ENCODE results near the gene LPP. TPM values are rescaled to one million over a fixed set of nuclear protein-coding genes. Genes with fewer than 3 reads are reported as not detected.
A peak's percentile ranks its signal among the peaks of the same experiment; 100 is the strongest.

LPP gene
- polyA plus RNA-seq, 2 donors, result 10.5 to 12.9 TPM

DNA sequence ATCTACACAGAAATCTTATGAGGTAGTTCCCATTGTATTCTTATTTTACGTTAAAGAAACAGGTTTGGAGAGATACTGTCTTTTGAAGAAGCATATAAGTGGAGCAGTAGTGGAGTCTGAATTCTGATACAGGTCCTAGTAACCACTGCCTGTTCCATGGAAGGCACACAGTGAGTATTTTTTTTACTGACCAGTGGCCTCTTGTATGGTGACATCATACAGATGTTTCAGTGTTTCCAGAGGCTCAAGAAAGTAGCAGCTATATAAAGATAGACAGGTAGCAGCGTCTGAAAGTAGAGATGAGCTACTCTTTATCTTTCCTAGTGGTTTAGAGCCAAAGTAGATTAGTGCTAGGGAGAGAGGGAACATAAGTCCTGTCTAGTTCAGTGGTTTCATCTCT, 173.5 kb downstream of the LPP start:
- no peaks in the 10 kb centered on the region for H3K27me3 ChIP-seq (ENCODE audit: control insufficient read depth in 1 of 2, insufficient read depth in 2 of 2, low read length in 2 of 2)
- peaks cover 0 to 2% of the 10 kb centered on the region in 2 donors for H3K36me3 ChIP-seq (ENCODE audit: control insufficient read depth in 2 of 2, insufficient read depth in 2 of 2, low read length in 1 of 2)
- no peaks in the 10 kb centered on the region for H3K4me1 ChIP-seq (ENCODE audit: control insufficient read depth in 2 of 2, insufficient read depth in 2 of 2, low read length in 1 of 2)
- H3K4me3 ChIP-seq (ENCODE audit: low read depth in 1 of 2, low read length in 2 of 2), result no peak overlapping the region
- no peak overlapping the region for H3K27ac ChIP-seq (ENCODE audit: low read depth in 2 of 2, low read length in 1 of 2)
- 92 to 93% methylated on average over 2 of the region's 2 CpGs for WGBS, 2 donors
- no peaks in the 10 kb centered on the region for H3K9me3 ChIP-seq (ENCODE audit: control insufficient read depth in 2 of 2, insufficient read depth in 1 of 2, low read depth in 1 of 2, low read length in 1 of 2)

DNA sequence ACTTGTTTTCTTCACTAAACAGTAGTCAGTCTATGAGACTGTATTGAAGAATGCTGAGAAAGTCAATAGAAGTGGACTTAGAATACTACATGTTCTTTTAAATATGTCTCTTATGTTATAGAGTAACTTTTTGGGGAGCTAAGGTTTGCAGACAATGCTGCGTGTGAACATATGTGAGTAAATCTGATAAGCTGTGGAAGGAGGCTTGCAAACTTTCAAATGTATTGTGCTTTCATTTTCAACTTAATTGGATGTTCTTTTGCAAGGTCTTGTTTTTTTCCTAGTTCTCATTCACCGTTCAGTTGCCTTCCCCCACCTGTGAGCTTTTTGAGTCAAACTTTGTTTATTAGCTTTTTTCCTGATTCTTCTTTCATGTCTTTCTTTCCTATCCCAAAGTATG, 176.2 kb downstream of the LPP start:
- WGBS, 2 donors, result 81 to 89% methylated on average over 2 of the region's 2 CpGs
- no peaks in the 10 kb centered on the region for H3K27me3 ChIP-seq (ENCODE audit: control insufficient read depth in 1 of 2, insufficient read depth in 2 of 2, low read length in 2 of 2)
- no peaks in the 10 kb centered on the region for H3K9me3 ChIP-seq (ENCODE audit: control insufficient read depth in 2 of 2, insufficient read depth in 1 of 2, low read depth in 1 of 2, low read length in 1 of 2)

DNA sequence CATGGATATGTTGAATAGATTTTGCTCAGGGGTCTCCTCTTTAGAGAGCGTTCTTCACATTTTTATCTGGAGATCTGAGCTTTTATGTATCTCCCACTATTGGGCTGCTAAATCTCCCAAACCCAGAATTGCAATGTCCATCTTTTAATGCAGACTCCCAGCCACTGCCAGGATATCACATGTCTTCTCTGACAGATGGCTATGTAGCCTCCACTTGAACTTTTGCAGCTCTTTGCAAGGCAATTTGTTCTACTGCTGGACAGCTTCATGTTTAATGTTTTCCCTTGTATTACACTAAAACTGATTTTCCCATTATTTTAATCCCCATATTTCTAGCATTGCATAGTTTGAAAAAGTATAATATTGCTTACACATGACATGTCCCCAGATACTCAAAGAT, 177.2 kb downstream of the LPP start:
- Histone ChIP-seq H3K27me3 (ENCODE audit: control insufficient read depth in 1 of 2, insufficient read depth in 2 of 2, low read length in 2 of 2) (no peaks in the 10 kb centered on the region), H3K27ac (ENCODE audit: low read depth in 2 of 2, low read length in 1 of 2) (no peak overlapping the region), H3K9me3 (ENCODE audit: control insufficient read depth in 2 of 2, insufficient read depth in 1 of 2, low read depth in 1 of 2, low read length in 1 of 2) (no peaks in the 10 kb centered on the region), H3K36me3 (ENCODE audit: control insufficient read depth in 2 of 2, insufficient read depth in 2 of 2, low read length in 1 of 2) (peaks cover 0 to 2% of the 10 kb centered on the region in 2 donors), H3K4me3 (ENCODE audit: low read depth in 1 of 2, low read length in 2 of 2) (no peak overlapping the region), H3K4me1 (ENCODE audit: control insufficient read depth in 2 of 2, insufficient read depth in 2 of 2, low read length in 1 of 2) (no peaks in the 10 kb centered on the region)
- 95 to 96% methylated on average over 1 of the region's 1 CpG for WGBS, 2 donors

More for the DNA sequence above, 176.2 kb downstream of the LPP start:
- no peak overlapping the region for H3K4me3 ChIP-seq (ENCODE audit: low read depth in 1 of 2, low read length in 2 of 2)
- no peak overlapping the region for H3K27ac ChIP-seq (ENCODE audit: low read depth in 2 of 2, low read length in 1 of 2)
- peaks cover 0 to 2% of the 10 kb centered on the region in 2 donors for H3K36me3 ChIP-seq (ENCODE audit: control insufficient read depth in 2 of 2, insufficient read depth in 2 of 2, low read length in 1 of 2)
- H3K4me1 ChIP-seq (ENCODE audit: control insufficient read depth in 2 of 2, insufficient read depth in 2 of 2, low read length in 1 of 2), result no peaks in the 10 kb centered on the region

DNA sequence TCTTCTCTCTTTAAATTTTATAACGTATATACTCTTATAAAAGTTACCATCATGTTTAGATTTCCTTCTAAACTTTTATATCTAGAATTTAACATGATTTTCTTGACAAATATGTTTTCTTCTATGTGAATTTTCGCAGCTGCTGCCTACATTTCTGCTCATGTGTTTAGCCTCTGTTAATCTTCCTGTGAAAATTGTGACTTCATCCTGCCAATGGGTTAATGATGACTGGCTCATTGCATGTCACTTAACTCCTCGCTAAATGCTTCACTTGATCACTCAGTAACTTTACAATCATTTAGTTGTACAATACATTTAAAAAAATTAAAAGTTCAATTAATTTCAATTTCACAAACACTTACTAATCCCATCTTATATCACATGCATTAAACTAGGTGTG, 178.1 kb downstream of the LPP start:
- H3K9me3 ChIP-seq (ENCODE audit: control insufficient read depth in 2 of 2, insufficient read depth in 1 of 2, low read depth in 1 of 2, low read length in 1 of 2), result no peaks in the 10 kb centered on the region
- peaks cover 0 to 2% of the 10 kb centered on the region in 2 donors for H3K36me3 ChIP-seq (ENCODE audit: control insufficient read depth in 2 of 2, insufficient read depth in 2 of 2, low read length in 1 of 2)
- H3K4me1 ChIP-seq (ENCODE audit: control insufficient read depth in 2 of 2, insufficient read depth in 2 of 2, low read length in 1 of 2), result no peaks in the 10 kb centered on the region
- no peak overlapping the region for H3K4me3 ChIP-seq (ENCODE audit: low read depth in 1 of 2, low read length in 2 of 2)
- H3K27me3 ChIP-seq (ENCODE audit: control insufficient read depth in 1 of 2, insufficient read depth in 2 of 2, low read length in 2 of 2), result no peaks in the 10 kb centered on the region
- no peak overlapping the region for H3K27ac ChIP-seq (ENCODE audit: low read depth in 2 of 2, low read length in 1 of 2)
- WGBS, 2 donors, result 82 to 93% methylated on average over 3 of the region's 3 CpGs

DNA sequence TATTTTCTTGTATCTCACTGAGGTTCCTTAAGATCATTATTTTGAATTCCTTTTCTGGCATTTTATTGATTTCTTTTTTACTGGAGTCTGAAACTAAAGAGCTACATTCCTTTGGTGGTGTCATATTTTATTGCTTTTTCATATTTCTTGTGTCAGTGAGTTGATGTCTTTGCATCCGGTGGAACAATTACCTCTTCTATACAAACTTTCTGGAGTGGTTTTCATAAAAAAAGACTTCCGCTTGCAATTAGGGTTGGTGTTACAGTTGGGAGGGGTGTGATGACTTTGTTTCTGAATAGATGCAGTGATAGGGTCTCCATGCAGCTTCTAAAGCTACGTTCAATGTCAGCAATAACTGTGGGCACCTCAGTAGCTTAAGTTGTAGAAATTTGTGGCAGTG, 181.7 kb downstream of the LPP start:
- 94 to 96% methylated on average over 3 of the region's 3 CpGs for WGBS, 2 donors
- no peaks in the 10 kb centered on the region for H3K27me3 ChIP-seq (ENCODE audit: control insufficient read depth in 1 of 2, insufficient read depth in 2 of 2, low read length in 2 of 2)
- H3K4me3 ChIP-seq (ENCODE audit: low read depth in 1 of 2, low read length in 2 of 2), result no peak overlapping the region
- H3K4me1 ChIP-seq (ENCODE audit: control insufficient read depth in 2 of 2, insufficient read depth in 2 of 2, low read length in 1 of 2), result no peaks in the 10 kb centered on the region
- H3K27ac ChIP-seq (ENCODE audit: low read depth in 2 of 2, low read length in 1 of 2), result no peak overlapping the region
- no peaks in the 10 kb centered on the region for H3K9me3 ChIP-seq (ENCODE audit: control insufficient read depth in 2 of 2, insufficient read depth in 1 of 2, low read depth in 1 of 2, low read length in 1 of 2)
- H3K36me3 ChIP-seq (ENCODE audit: control insufficient read depth in 2 of 2, insufficient read depth in 2 of 2, low read length in 1 of 2), result peaks cover 0 to 2% of the 10 kb centered on the region in 2 donors

DNA sequence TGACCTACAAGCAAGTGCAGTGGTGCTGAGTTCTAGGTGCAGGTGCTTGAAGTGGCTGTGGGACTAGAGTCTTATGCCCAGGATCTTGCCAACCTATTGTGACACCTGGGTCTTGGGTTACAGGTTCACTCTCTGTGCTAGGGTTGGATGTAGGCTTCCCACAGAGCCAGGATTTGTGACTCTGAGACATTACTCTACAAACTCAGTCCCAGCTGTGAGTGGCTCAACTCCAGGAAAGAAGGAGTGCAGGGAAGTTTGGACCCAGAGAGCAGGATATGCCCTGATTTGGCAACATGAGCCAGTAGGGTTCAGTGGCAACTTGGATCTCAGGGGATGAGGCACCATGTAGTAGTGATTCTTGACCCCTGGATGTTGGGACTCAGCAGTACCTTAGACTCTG, 182.2 kb downstream of the LPP start:
- Histone ChIP-seq H3K27ac (ENCODE audit: low read depth in 2 of 2, low read length in 1 of 2) (peak overlapping the region in 1 of 2 donors; percentile 9), H3K4me3 (ENCODE audit: low read depth in 1 of 2, low read length in 2 of 2) (no peak overlapping the region), H3K9me3 (ENCODE audit: control insufficient read depth in 2 of 2, insufficient read depth in 1 of 2, low read depth in 1 of 2, low read length in 1 of 2) (no peaks in the 10 kb centered on the region), H3K36me3 (ENCODE audit: control insufficient read depth in 2 of 2, insufficient read depth in 2 of 2, low read length in 1 of 2) (no peaks in the 10 kb centered on the region), H3K4me1 (ENCODE audit: control insufficient read depth in 2 of 2, insufficient read depth in 2 of 2, low read length in 1 of 2) (no peaks in the 10 kb centered on the region), H3K27me3 (ENCODE audit: control insufficient read depth in 1 of 2, insufficient read depth in 2 of 2, low read length in 2 of 2) (no peaks in the 10 kb centered on the region)

DNA sequence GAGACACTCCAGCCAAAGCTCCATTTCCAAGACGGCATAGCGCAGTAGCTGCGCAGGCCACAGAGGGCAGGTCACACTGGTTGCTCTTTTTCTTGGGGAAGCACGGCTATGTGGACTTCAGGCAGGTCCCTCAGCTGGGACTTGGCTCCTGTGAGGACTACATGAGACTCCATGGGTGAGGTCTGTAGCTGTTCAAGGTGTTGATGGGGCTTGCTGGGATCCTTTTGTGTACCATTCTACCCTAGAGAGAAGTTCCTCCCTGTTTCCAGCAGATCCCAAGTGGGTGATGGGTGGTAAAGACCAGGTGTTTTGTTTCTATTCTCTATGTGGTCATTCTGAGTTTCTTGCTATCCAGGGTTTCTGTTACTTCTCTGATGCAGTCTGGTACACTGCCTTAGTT, 183.3 kb downstream of the LPP start:
- H3K27ac ChIP-seq (ENCODE audit: low read depth in 2 of 2, low read length in 1 of 2), result no peak overlapping the region
- no peaks in the 10 kb centered on the region for H3K27me3 ChIP-seq (ENCODE audit: control insufficient read depth in 1 of 2, insufficient read depth in 2 of 2, low read length in 2 of 2)
- H3K4me1 ChIP-seq (ENCODE audit: control insufficient read depth in 2 of 2, insufficient read depth in 2 of 2, low read length in 1 of 2), result no peaks in the 10 kb centered on the region
- 98 to 100% methylated on average over 4 of the region's 4 CpGs for WGBS, 2 donors
- no peak overlapping the region for H3K4me3 ChIP-seq (ENCODE audit: low read depth in 1 of 2, low read length in 2 of 2)
- no peaks in the 10 kb centered on the region for H3K9me3 ChIP-seq (ENCODE audit: control insufficient read depth in 2 of 2, insufficient read depth in 1 of 2, low read depth in 1 of 2, low read length in 1 of 2)
- H3K36me3 ChIP-seq (ENCODE audit: control insufficient read depth in 2 of 2, insufficient read depth in 2 of 2, low read length in 1 of 2), result no peaks in the 10 kb centered on the region

DNA sequence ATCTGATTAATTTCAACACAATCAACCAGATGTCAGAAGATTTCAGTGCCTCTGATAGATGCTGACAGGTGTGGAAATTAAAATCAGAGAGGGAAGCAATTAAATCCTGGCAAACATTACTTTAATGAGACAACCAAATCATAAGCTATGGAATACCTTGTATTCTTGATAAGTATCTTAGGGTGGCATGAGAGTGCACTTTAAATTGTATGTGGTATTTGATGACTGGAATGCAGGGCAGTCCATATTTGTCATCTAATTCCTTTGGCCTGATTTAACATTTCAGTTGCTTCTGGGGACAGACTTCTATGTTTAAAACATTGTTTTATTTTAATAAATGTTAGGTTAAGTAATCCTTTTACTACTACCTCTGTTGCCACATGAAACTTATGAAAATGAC, 184.1 kb downstream of the LPP start:
- Histone ChIP-seq H3K4me3 (ENCODE audit: low read depth in 1 of 2, low read length in 2 of 2) (no peak overlapping the region), H3K4me1 (ENCODE audit: control insufficient read depth in 2 of 2, insufficient read depth in 2 of 2, low read length in 1 of 2) (no peaks in the 10 kb centered on the region), H3K27ac (ENCODE audit: low read depth in 2 of 2, low read length in 1 of 2) (no peak overlapping the region)

DNA sequence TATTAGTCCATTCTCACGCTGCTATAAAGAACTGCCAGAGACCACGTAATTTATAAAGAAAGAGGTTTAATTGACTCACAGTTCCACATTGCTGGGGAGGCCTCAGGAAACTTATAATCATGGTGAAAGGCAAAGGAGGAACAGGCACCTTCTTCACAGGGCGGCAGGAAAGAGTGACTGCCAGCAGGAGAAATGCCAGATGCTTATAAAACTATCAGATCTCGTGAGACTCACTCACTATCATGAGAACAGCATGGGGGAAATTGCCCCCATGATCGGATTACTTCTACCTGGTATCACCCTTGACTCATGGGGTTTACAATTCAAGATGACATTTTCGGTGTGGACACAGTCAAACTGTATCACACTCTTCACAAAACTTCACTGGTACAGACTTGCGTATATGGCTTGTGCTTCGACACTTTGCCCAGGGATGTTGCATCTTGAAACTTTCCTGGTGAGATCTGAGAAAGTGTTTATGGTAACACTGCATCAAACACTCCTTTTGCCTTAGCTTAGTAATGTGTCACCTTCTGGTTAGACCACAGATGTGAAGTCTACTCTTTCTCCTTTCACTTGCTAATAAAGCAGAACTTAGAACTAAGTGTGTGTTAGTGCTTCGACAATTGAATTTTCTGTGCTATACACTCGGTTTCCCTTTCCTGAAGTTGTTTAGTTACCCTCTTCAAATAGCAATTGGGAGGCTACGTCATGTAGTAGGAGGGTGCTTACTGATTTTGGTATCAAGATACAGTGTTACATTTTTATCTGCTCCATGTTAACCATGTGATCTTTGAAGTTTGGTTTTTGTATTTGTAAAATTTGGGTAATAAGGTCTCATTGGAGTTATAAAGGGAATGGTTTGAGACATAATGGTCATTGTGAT, 185.7 kb downstream of the LPP start:
- no peak overlapping the region for H3K27ac ChIP-seq (ENCODE audit: low read depth in 2 of 2, low read length in 1 of 2)
- H3K27me3 ChIP-seq (ENCODE audit: control insufficient read depth in 1 of 2, insufficient read depth in 2 of 2, low read length in 2 of 2), result no peaks in the 10 kb centered on the region
- H3K4me3 ChIP-seq (ENCODE audit: low read depth in 1 of 2, low read length in 2 of 2), result no peak overlapping the region
- no peaks in the 10 kb centered on the region for H3K36me3 ChIP-seq (ENCODE audit: control insufficient read depth in 2 of 2, insufficient read depth in 2 of 2, low read length in 1 of 2)
- WGBS, 2 donors, result 74 to 76% methylated on average over 11 of the region's 11 CpGs
- no peaks in the 10 kb centered on the region for H3K9me3 ChIP-seq (ENCODE audit: control insufficient read depth in 2 of 2, insufficient read depth in 1 of 2, low read depth in 1 of 2, low read length in 1 of 2)
- no peaks in the 10 kb centered on the region for H3K4me1 ChIP-seq (ENCODE audit: control insufficient read depth in 2 of 2, insufficient read depth in 2 of 2, low read length in 1 of 2)

More for the DNA sequence above, 184.1 kb downstream of the LPP start:
- no peaks in the 10 kb centered on the region for H3K36me3 ChIP-seq (ENCODE audit: control insufficient read depth in 2 of 2, insufficient read depth in 2 of 2, low read length in 1 of 2)
- H3K9me3 ChIP-seq (ENCODE audit: control insufficient read depth in 2 of 2, insufficient read depth in 1 of 2, low read depth in 1 of 2, low read length in 1 of 2), result no peaks in the 10 kb centered on the region
- no peaks in the 10 kb centered on the region for H3K27me3 ChIP-seq (ENCODE audit: control insufficient read depth in 1 of 2, insufficient read depth in 2 of 2, low read length in 2 of 2)

DNA sequence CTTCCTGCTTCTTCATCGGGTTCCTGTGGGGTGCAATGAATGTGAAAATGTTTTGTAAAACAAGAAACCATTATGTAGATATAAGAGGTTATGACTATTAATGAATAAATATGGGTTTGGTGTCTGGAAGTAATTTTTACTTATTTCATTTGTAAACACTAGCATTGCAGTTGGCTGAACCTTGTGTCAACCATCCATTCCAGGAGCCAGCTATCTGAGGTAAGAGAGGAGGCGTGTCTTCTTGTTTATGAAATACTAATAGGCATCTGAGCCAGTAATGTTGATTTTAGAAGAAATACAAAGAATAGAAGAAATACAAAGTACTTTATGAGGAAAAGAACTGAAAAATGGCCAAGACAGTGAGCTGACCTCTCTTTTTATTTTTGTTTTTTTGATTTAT, 187.5 kb downstream of the LPP start:
- Histone ChIP-seq H3K9me3 (ENCODE audit: control insufficient read depth in 2 of 2, insufficient read depth in 1 of 2, low read depth in 1 of 2, low read length in 1 of 2) (no peaks in the 10 kb centered on the region), H3K27ac (ENCODE audit: low read depth in 2 of 2, low read length in 1 of 2) (no peak overlapping the region), H3K27me3 (ENCODE audit: control insufficient read depth in 1 of 2, insufficient read depth in 2 of 2, low read length in 2 of 2) (no peaks in the 10 kb centered on the region), H3K36me3 (ENCODE audit: control insufficient read depth in 2 of 2, insufficient read depth in 2 of 2, low read length in 1 of 2) (no peaks in the 10 kb centered on the region), H3K4me3 (ENCODE audit: low read depth in 1 of 2, low read length in 2 of 2) (no peak overlapping the region), H3K4me1 (ENCODE audit: control insufficient read depth in 2 of 2, insufficient read depth in 2 of 2, low read length in 1 of 2) (no peaks in the 10 kb centered on the region)
- 81 to 86% methylated on average over 2 of the region's 2 CpGs for WGBS, 2 donors
